Brain pericyte (primary cell): ENCODE data around the gene MDM4.
"Not testable (repeated sequence)": the region's sequence is repeated elsewhere in the genome, so short reads cannot be mapped to it uniquely, and the experiment has no call there.

Experiments
- DNase-seq: peaks from one replicate; pipeline ENCODE4 v3.0.0-alpha.2; 2012; ENCODE audit warnings: low read depth, low spot score

The MDM4 gene

DNA sequence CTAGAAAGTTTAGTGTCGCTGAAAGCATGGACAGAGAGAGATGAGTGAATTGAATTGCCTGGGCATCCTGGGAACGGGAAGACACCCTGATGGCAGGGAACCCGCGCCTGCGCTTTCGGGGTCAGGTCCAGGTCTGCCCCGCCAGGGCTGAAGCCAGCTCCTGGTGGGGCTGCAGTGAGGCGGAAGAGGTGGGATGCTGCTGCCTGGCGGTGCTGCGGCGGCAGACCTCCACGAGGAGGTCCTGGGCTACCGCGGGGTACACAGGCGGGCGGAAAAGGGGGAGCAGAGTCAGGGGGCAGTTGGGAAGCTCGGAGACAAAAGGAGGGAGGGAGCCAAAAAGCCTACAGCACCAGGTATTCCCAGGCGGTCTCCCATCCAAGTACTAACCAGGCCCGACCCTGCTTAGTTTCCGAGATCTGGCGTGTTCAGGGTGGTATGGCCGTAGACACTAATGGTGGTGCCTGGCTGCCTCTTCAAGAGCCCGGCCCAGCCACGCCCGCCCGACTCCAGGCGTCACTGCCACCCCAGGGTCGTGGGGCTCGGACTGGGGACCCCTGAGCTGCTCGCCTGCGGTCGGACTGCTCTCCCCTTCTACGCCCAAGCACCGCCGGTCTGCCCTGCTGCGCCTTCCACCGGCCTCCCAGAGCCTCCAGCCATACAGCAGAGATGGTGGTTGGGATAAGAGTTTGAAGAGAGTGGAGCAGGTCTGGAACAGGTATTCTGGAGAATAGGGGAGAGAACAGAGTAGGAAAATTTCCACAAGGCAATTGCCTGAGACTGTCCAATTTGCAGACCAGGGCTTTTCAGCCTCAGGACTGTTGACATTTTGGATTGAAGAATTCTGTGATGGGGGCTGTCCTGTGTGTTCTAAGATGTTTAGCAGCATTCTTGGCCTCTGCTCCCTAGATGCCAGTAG is 46.1 kb downstream of the MDM4 start:
- no peak for DNase-seq

DNA sequence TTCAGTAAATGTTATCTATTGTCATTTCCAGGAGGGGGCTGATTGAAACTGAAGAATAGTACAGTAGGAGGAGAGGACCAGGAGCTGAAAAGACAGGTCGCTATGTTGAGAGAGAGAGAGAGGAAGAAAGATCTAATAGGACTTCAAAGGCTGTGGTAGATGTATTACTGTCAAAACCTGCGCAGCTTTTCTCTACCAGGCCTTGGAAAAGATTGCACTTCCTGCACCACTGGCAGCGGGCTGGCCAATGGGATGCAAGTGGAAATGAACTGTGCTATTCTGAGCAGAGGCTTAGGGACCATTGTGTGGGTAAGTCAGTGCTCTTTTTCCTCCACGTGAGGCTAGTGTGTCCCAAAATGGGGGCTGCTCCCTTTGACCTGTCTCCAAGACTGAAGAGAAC is 47.1 kb downstream of the MDM4 start:
- no peak for DNase-seq

DNA sequence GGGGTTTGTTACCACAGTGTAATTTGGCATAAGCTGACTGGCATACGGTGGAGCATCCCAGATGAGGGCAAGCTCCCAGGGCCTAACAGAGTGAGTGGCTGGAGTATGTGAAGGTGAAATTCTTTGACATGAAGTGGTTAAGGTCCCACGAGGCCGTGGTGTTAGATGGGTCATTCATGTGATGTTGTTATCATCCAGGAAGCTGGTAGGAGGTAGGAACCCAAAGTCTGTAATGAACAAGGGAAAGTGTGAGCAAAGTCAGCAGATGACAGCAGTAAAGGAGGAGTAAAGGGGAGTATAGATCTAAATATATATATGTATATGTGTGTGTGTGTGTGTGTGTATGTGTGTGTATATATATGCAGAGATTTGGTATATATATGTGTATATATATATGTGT is 47.6 kb downstream of the MDM4 start:
- DNase-seq, result no peak

DNA sequence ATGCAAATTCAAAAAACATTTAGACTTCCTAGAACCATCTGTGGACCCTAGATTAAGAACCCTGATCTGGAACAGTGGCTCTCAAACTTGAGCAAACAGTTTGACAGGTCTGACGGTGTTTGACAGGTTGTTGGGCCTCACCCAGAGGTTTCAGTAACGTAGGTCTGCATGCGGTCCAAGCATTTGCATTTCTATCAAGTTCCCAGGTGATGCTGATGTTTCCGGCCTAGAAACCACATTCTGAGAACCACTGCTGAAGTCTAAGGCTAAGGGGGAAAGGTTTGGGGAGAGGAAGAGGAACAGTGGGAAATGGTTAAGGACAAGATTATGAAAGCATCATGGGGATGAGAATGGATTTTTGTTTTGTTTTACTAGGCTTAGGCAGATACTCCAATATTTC is 48.6 kb downstream of the MDM4 start:
- DNase-seq, result no peak

DNA sequence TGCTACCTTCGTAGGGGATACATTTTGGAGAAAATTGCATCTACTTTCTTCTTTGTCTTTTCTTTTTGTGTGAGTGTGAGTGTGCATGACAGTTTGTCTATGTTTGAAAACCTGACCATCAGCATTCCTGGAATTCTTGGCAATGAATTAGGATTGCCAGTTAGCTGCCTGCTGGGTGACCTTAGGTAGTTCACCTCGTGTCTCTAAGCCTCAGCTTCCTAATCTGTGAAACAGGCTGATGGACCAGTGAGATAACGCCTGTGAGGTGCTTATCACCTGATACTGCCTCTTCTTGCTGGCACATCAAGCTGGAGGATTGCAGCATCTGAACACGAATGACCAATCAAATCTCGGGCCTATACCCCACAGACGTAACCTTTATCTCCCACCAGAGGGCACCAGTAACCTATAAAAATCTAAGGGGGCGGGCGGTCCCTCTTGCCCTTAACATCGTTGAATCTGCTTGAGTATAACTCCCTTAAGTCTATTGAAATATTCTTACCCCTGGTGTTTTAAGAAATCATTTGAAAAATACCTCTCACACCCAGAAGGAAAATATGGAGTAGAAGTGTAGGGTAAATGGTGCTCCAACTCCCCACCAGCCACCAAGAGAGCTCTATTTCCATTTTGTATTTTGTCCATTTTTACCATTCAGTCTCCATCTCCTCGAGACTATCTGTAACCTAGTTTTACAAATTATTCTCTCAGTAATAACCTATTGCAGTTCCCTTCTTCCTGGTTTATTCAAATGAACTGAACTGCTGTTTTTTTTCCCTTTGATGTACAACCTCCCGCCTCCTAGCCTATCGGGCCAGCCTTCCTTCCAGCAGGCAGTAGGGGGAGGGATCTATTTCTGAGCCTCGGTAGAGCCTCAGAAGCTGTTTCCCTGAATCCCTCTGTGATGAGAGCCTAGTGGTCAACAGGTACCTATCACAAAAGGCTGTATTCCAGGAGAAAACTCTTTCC is 49.7 kb downstream of the MDM4 start:
- DNase-seq, result no peak

DNA sequence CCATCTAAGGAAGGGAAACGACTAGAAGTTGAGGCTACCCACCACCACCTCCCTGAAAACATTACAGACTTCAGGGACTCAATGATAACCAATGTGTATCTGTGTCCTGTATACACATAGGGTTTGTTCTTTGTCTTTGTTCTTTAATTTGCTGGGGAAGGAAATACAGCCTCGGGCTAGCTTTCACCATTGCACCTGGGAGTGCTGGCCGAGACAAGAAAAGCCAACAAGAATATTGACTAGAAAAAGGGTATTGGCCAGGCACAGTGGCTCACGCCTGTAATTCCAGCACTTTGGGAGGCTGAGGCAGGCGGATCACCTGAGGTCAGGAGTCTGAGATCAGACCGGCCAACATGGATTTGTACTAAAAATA is 50.4 kb downstream of the MDM4 start:
- DNase-seq, result no peak

DNA sequence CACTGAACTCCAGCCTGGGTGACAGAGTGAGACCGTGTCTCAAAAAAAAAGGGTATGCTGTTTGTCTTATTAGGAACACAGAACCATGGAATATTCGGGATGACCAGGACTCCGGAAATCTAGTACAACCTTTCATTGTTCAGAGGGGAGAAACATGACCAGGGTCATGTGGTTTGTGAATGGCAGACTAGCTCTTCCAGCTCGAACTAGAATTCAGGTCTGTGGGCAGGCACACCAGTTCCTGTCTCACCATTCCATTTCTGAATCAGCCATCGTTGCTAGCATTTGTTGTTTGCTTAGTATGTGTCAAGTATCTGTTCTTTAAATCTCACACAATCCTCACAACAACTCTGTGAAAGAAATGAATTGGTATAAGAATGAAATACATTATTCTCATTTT is 50.9 kb downstream of the MDM4 start:
- no peak for DNase-seq

DNA sequence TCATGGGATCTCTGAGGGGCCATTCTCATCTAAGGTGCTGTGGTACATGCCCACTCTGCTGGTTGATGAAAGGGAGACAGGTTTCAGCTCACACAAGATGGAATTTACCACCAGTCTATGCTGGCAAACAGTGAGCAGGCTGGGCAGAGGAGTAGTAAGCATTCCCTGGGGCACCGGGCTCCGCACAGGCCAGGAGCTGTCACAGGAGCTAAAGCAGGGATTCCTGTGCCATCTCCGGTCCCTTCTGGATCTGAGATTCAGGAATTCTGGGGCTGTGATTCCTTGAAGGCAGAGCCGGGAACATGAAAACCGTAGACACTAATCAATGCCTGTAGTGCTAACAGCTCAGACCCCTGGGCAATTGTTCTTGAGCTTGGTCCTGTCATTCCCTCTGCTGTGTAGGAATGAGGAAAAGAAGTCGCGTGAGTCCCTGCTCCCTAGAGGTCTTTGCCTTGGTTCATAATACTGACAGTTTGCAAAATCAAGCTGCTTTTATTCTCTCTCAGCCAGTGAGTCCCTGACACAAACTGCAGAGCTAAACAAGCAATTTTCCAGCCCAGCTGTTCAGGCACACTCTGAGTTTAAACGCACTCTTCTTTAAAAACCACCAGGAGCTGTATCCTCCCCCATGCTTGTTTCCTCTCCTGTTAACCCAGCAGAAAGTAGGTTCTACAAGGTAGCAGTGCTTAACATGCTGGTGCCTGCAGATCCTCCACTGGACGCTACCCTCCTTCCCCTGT is 52.5 kb downstream of the MDM4 start:
- no peak for DNase-seq

DNA sequence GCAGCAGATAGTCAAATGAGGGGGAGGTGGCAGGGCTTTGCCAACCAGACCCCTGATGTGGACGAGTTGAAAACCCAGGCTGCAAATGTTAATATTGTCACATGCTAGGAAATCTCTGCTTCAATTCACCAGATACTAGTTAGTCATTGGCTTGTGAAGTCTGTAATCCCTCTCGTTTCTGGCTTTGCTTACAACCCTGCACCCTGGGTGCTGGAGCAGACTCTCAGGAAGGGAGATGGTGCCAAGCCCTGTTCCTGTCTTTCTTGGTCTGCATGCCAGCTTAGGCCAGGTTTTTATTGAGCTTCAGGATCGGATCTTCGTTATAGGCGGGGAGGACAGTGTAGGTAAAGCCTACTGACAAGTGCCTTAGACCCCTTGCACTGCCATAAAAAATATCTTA is 53.3 kb downstream of the MDM4 start:
- DNase-seq, result no peak

DNA sequence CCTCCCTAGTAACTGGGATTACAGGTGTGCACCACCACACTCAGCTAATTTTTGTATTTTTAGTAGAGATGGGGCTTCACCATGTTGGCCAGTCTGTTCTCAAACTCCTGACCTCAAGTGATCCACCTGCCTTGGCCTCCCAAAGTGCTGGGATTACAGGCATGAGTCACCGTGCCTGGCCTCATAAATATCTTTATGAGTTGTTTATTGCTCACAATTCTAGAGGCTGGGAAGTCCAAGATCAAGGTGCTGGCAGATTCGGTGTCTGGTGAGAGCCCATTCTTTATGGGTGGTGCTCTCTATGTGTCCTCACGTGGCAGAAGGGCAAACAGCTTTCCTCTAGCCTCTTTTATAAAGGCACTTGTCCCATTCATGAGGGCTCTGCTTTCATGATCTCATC is 53.8 kb downstream of the MDM4 start:
- not testable (repeated sequence) for DNase-seq

DNA sequence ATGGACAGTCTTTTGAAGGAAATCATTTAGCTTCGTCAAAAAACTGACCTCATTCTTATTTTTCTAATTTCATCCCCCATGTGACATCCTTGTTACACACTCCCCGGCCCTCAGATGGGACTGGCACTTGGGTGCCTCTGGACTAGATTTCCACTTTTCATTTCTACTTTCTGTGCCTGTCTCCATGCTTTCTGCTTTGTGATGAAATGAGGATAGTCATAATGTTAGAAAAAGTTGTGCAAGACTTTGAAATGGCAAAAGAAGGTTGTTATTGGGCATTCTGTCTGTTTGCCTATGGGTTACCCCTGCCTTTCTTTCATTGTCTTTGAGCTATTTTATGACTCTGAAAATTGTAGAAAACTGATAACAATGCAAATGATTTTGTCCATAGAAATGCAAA is 54.9 kb downstream of the MDM4 start:
- DNase-seq, result no peak

DNA sequence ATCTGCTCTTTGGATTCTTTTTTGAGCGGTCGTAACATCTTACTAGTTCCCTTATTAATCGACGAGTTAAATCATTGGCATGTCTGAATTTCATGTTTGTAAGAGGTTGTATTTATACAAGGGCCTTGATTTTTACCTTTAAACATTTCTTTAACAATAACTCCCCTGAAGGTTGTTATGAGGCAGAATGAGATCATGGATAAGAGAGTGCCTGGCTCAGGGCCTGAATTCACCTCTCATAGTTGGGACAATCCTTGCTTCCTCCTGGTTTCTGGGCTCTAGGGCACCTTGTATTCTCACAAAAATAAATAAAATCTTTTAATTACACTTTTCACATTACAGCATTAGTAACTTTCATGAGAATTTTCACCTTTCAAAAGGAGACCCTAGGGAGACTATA is 55.4 kb downstream of the MDM4 start:
- no peak for DNase-seq

DNA sequence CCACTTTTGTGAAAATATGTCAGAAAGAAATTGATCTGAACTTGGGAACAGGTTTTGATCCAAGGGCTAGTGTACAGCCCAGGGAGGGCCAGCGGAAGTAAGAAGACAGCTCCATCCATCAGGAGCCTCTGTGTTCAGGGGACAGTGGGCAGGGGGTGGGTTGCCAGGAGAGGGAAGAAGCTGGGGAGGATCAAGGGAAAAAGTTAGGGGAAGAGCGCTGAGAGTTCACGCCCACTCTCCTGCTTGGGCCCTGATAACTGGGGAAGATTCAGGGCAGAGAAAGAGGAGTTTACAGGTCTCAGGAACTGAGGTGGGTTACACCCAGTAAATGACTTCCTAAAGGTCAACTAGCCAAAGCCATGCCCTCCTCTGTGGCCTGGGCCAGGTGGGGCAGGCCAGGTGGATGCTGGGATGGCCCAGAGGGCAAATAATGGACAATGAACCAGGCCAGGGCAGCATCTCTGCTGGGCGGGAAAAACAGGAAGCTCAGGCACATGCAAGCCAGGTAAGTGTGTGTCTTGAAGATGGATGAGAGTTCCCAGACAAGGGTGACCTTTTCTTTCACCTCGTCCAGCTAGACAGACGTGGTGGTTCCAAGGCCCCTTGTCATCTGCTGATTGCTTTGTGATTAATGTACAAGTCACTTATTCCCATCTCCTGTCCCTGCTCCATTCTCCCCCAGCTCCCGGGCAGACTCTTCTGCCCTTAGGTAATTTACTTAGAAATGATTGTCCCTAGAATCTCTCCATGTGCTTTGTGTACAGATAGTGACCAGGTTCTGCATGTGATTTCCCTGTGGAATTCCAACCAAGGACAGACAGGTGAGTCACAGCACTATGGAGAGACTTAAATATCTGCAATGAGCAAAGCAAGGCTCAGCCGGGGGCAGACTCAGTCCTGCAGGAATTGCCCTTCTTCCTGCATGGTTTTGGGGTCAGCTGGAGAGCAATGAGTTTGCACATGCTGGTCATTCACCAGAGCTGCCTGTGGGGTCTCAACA is 57.0 kb downstream of the MDM4 start:
- no peak for DNase-seq

DNA sequence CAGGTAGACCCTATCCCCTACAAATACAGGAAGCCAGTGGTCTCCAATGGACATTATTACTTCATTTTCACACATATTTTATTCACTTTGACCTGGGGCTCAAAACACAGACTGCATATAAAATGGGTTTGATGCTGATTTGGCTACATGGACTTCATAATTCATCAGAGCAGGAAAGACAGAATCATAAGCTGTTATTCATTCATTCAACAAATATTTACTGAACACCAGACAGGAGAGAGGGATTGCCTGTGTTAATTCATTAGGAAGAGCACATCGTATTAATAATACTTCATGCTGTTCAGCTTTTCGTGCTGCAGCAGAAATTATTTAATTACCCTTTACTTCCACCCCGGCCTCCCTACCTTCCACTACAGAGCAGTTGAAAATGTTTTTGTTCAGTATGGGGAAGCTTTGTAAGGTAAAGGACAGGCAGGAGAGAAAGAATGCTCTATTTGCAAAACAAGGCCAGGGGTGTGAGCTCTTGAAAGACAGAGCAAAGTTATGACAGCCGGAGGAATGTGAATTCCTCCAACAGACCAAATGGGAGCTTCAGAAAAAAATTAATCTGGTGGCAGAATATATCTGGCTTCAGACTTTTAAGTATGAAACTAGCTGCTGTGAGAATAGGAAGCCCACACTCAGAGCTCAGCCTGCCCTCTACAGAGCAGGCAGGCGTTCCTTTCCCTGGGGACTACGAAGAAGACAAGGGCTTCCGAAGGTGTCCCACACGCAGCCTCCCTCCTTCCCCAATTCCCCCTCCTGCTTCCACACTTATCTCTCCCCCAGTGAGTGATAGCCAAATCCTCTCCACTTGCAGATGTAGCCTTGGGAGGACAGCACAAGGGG is 58.0 kb downstream of the MDM4 start:
- no peak for DNase-seq

DNA sequence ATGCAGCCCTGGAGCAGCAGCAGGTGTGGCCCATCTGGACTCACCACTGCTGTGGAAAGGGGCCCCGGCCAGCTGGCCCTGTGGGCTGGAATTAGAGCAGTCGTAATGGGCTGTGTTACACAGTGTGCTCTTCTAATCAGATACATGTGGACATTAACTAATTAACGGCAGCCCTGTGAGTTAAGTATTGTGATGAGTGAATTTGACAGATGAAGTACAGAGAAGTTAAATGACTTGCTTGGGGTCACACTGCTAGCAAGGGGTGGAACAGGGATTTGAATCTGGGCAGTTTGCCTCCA is 58.6 kb downstream of the MDM4 start:
- DNase-seq, result no peak

DNA sequence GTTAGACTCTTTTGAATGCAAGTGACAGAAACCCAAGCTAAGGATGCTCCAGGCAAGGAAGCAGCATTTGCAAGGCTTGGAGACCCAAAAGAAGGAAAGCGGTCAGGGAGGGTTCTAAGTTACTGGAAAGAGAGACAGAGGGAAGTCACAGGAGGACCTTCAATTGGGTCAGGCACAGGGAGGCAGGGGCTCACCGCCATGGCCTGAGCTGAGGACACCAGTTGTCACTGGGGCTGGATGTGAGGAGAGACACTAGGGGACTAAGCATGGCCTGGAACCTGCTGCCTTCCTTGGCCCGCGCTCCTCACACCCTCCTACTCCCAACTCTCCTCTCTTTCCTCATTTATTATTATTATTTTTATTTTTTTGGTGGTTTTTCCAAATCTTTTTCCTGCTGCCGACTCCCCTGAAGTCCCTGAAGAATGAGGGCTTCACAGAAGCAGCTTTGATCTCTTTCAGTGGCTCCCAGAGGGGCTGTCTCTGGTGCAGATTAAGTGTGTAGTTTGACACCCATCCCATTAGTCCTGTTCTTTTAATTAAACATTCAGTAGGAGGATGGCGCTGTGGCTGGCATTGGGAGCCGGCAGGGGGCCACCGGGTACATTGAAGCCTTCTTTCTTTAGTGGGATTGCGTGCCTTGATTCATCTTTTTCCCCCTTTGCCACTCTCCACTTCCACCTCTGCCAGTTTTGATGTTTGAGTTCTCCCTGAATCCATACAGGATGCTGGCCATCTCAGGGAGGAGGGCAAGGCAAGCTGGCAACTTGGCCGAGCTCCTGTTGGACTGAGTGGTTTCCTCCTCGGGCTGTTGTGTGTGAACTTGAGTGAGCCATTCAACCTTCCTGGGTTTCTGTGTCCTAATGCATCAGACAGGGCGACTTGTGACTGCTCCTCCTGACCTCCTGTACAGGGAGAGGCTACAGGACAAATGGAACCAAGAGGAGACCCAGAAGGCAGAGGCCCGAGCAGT is 59.3 kb downstream of the MDM4 start:
- no peak for DNase-seq

DNA sequence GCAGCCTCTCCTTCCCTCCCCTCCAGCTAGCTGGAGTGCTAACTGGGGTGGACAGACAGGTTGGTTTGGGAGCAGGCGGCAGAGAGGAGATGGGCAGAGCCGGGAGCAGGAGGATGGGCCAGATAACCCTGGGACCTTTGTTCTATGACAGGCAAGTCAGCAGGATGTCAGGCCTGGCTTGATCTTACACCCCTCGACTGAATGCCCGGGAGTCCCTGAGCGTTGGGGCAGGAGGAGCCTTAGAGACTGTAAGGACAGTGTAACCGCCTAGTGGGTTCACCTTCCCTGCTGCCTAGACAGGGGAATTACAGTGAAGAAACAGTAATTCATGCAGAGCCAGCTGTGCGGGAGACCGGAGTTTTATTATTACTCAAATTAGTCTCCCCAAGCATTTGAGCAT is 60.2 kb downstream of the MDM4 start:
- no peak for DNase-seq

DNA sequence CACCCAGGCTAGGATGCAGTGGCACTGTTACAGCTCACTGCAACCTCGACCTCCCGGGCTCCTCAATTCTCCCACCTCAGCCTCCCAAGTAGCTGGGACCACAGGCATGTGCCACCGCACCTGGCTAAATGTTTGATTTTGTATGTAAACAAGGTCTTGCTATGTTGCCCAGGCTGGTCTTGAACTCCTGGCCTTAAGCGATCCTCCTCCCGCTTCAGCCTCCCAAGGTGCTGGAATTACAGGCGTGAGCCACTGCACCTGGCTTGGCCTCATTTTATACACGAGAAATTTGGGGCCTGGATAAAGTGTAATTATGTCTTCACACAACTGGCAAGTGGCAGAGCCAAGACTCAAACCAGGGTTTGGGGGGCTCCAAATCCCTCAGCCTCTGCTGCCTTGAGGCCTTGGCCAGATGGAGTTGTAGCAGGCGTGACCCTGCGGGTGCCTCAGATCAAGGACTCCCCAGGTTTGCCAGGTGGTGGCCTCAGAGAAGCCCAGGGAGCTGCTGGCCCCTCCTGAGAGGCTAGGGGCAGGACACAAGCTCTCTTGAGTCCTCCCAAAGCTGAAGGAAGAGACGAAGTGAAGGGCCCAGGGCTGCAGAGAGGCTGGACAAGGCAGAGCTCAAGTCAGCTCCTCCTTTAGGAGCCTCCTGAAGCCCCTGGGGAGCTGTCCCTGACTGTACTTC is 61.7 kb downstream of the MDM4 start:
- DNase-seq, result no peak
